DND-41 (cell line): ENCODE results near the gene TRPV6.

Experiments used
- ATAC-seq: fragments of 200-7000 bp; cut with Tn5 transposase; 3 replicates; pipeline ENCODE4 v1.9.1; 2021; ENCODE audit warnings: low read depth; ENCODE audit not compliant: insufficient read depth
- DNase-seq: peaks from one replicate; pipeline ENCODE4 v3.0.0-alpha.2; 2020
- H2AFZ ChIP-seq: 2 replicates; pipeline ENCODE4 v1.6.0; 2012; ENCODE audit warnings: low read depth, low read length
- H3K27ac ChIP-seq: 2 replicates; pipeline ENCODE4 v1.5.1; 2012; ENCODE audit warnings: low read length, inconsistent platforms
- H3K27me3 ChIP-seq: fragments of 200-600 bp; sonication (generic); 2 replicates; pipeline ENCODE4 v1.6.0; 2012; ENCODE audit warnings: low read length, mild to moderate bottlenecking, inconsistent platforms; ENCODE audit not compliant: insufficient read depth, poor library complexity
- H3K36me3 ChIP-seq: 2 replicates; pipeline ENCODE4 v1.5.1; 2012; ENCODE audit warnings: low read length, inconsistent platforms; ENCODE audit not compliant: insufficient read depth
- H3K4me1 ChIP-seq: 2 replicates; pipeline ENCODE4 v1.5.1; 2012; ENCODE audit warnings: mild to moderate bottlenecking, low read length; ENCODE audit not compliant: insufficient read depth
- H3K4me2 ChIP-seq: 2 replicates; pipeline ENCODE4 v1.6.0; 2012; ENCODE audit warnings: mild to moderate bottlenecking, moderate library complexity, low read length, inconsistent platforms; ENCODE audit not compliant: insufficient read depth
- H3K4me3 ChIP-seq, 2 experiments: fragments of 200-600 bp in 1 of 2; shearing (Covaris generic) in 1 of 2; 2 replicates each; pipeline ENCODE4 v1.5.1; 2012 to 2016; ENCODE audit warnings: inconsistent platforms in 2 of 2, low read length in 2 of 2, mild to moderate bottlenecking in 2 of 2, low read depth in 1 of 2, moderate library complexity in 1 of 2
- H3K79me2 ChIP-seq: 2 replicates; pipeline ENCODE4 v1.6.0; 2012; ENCODE audit warnings: low read length, inconsistent platforms; ENCODE audit not compliant: insufficient read depth
- H3K9ac ChIP-seq: 2 replicates; pipeline ENCODE4 v1.6.0; 2012; ENCODE audit warnings: low read depth, mild to moderate bottlenecking, inconsistent platforms, low read length, moderate library complexity
- H3K9me3 ChIP-seq: 2 replicates; pipeline ENCODE4 v1.5.1; 2012; ENCODE audit warnings: low read length, moderate library complexity, mild to moderate bottlenecking, inconsistent platforms; ENCODE audit not compliant: insufficient read depth, severe bottlenecking
- H4K20me1 ChIP-seq: 2 replicates; pipeline ENCODE4 v1.6.0; 2012; ENCODE audit warnings: low read length; ENCODE audit not compliant: insufficient read depth
- CTCF ChIP-seq: IDR thresholded peaks from 2 replicates; pipeline ENCODE4 v1.5.1; 2012; ENCODE audit warnings: borderline replicate concordance, low read length, moderate library complexity, mild to moderate bottlenecking; ENCODE audit not compliant: poor library complexity, severe bottlenecking; ENCODE audit errors: extremely low read depth
- EZH2 ChIP-seq: IDR thresholded peaks from 3 replicates; pipeline ENCODE4 v1.6.1; 2012; ENCODE audit warnings: borderline replicate concordance, low read depth, mild to moderate bottlenecking, moderate library complexity, low read length, inconsistent platforms; ENCODE audit not compliant: severe bottlenecking

Gene TRPV6

GRCh38 chr7:142870566-142871259 is 14.8 kb downstream of the TRPV6 start:
- no peak overlapping the region for H3K27ac ChIP-seq
- H3K27me3 ChIP-seq, result no peaks in the 10 kb centered on the region
- peaks cover 7% of the 10 kb centered on the region; the same call in 1 of the 2 replicates for H4K20me1 ChIP-seq
- H3K4me3 ChIP-seq, result no peak overlapping the region
- no peak overlapping the region for H3K9ac ChIP-seq
- DNase-seq, result peak; percentile 2
- no peaks in the 10 kb centered on the region for H3K9me3 ChIP-seq
- H3K79me2 ChIP-seq, result no peaks in the 10 kb centered on the region; the same call in 1 of the 2 replicates
- H3K36me3 ChIP-seq, result peaks cover 80% of the 10 kb centered on the region
- H3K4me1 ChIP-seq, result no peaks in the 10 kb centered on the region
- no peak for ATAC-seq
- TF ChIP-seq EZH2 (no peak), CTCF (no peak)
- no peak overlapping the region for H2AFZ ChIP-seq
- H3K4me2 ChIP-seq, result no peak overlapping the region

- H3K9me3 ChIP-seq, result no peaks in the 10 kb centered on the region
- no peak overlapping the region for H3K4me2 ChIP-seq
- peaks cover 7% of the 10 kb centered on the region; the same call in 1 of the 2 replicates for H4K20me1 ChIP-seq
- H3K27ac ChIP-seq, result no peak overlapping the region
- H2AFZ ChIP-seq, result no peak overlapping the region
- ATAC-seq (no peak), DNase-seq (no peak)
- H3K9ac ChIP-seq, result no peak overlapping the region
- H3K79me2 ChIP-seq, result no peaks in the 10 kb centered on the region; the same call in 1 of the 2 replicates
- no peaks in the 10 kb centered on the region for H3K4me1 ChIP-seq
- H3K4me3 ChIP-seq, result no peak overlapping the region
- no peak for TF ChIP-seq CTCF
- no peak for TF ChIP-seq EZH2
- no peaks in the 10 kb centered on the region for H3K27me3 ChIP-seq
- peaks cover 86% of the 10 kb centered on the region for H3K36me3 ChIP-seq
These were observed 15.4 kb downstream of the TRPV6 start for GRCh38 chr7:142870147-142870559.

GRCh38 chr7:142869434-142869833 is 16.1 kb downstream of the TRPV6 start:
- no peak overlapping the region for H3K27ac ChIP-seq
- no peaks in the 10 kb centered on the region; the same call in 1 of the 2 replicates for H3K79me2 ChIP-seq
- H3K36me3 ChIP-seq, result peaks cover 93% of the 10 kb centered on the region
- H3K4me2 ChIP-seq, result no peak overlapping the region
- 0 out of 2 replicates have a peak, but pooled peaks cover 3% of the 10 kb centered on the region for H3K4me1 ChIP-seq
- H3K4me3 ChIP-seq, result no peak overlapping the region
- no peak overlapping the region for H2AFZ ChIP-seq
- no peaks in the 10 kb centered on the region for H3K27me3 ChIP-seq
- no peaks in the 10 kb centered on the region for H3K9me3 ChIP-seq
- H4K20me1 ChIP-seq, result peaks cover 7% of the 10 kb centered on the region; the same call in 1 of the 2 replicates
- TF ChIP-seq EZH2 (no peak), CTCF (no peak)
- no peak for DNase-seq
- no peak for ATAC-seq
- no peak overlapping the region for H3K9ac ChIP-seq
